Measurements from ENCODE around the gene CKS1B.

CKS1B gene

DNA sequence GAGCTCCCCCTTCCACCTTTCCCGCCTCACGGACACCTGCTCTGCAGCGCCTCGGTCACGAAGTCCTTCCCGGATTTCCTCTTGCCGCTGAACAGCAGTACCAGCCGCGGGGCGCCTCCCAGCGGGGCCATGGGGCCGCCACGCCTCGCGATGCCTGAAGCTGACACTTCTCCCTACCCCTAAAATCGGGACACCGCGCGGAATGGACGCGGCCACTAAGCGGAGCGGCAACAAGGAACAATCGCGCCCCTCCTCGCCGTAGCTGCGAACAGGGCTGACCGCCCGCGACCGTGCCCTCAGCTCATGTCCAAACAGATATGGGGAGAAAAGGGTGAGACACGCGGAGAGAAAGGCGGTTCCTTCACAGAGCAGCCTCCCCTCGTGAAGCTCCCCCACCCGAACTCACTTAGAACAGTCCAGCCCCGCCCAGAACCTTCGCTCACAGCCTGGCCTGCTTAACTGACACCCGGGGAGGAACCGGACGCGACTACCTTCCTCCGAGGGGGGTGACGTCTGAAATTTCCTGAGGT lies 37.9 kb upstream of the CKS1B start, which contains the start of gene PMVK:
Gene PMVK (minus strand): TSS at position 165 of the 530 bp plus-strand sequence. CDS start 34 bp downstream, at position 131.
- FAIRE-seq = no peak

DNA sequence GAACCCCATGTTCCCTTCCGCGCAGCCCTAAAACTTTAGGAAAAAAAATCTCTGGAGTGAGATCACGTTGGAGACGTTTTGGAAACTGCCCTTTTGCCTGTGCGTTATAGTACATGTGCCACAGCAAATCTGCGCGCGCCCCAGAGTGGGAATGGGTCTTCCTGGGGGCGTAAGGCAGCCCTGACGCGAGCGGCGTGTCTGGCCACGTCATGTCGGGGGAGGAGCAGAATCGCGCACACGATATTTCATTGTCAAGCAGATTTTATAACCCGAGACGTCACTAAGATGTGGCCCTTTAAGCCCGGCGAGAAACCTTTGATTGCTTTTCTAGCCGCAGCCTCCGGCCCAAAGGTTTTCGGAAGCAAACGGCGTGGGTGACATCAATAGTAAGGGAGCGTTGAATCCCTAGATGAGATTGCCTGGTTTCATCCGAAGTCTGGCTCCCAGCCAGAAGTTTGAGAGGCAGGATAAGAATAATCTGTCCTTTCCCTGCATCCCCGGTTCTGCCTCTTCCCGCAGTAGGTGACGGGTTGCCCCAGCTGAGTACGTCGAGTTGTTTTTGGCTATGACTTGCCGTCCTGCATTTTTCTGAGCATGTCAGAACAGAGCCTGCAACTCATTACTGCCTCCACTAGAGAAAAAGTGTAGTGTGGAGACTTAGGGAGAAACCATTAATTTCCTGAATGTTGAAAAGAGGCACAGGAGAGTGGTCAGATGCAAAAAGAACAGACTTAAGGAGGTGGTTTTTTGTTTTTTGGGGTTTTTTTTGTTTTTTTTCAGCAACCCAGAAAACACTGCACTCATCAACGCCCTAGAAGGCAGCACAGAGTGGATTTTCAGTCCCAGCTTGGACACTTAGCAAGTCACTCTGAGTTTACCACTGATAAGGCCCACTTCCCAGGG lies 37.1 kb upstream of the CKS1B start:
- FAIRE-seq (no peak), DNase-seq (ENCODE audit: insufficient read length, low spot score) (peak; percentile 93)
- TF ChIP-seq, protein P1, sequence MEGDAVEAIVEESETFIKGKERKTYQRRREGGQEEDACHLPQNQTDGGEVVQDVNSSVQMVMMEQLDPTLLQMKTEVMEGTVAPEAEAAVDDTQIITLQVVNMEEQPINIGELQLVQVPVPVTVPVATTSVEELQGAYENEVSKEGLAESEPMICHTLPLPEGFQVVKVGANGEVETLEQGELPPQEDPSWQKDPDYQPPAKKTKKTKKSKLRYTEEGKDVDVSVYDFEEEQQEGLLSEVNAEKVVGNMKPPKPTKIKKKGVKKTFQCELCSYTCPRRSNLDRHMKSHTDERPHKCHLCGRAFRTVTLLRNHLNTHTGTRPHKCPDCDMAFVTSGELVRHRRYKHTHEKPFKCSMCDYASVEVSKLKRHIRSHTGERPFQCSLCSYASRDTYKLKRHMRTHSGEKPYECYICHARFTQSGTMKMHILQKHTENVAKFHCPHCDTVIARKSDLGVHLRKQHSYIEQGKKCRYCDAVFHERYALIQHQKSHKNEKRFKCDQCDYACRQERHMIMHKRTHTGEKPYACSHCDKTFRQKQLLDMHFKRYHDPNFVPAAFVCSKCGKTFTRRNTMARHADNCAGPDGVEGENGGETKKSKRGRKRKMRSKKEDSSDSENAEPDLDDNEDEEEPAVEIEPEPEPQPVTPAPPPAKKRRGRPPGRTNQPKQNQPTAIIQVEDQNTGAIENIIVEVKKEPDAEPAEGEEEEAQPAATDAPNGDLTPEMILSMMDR (IDR thresholded peaks at IDR 0.05; ENCODE audit: insufficient read depth, missing control alignments) = peak; percentile 3

More for the DNA sequence above, 37.9 kb upstream of the CKS1B start, which contains the start of gene PMVK:
- TF ChIP-seq, protein P1 (IDR thresholded peaks at IDR 0.05; ENCODE audit: insufficient read depth, missing control alignments) = peak; percentile 45
- DNase-seq (ENCODE audit: insufficient read length, low spot score) = peak; percentile 99

DNA sequence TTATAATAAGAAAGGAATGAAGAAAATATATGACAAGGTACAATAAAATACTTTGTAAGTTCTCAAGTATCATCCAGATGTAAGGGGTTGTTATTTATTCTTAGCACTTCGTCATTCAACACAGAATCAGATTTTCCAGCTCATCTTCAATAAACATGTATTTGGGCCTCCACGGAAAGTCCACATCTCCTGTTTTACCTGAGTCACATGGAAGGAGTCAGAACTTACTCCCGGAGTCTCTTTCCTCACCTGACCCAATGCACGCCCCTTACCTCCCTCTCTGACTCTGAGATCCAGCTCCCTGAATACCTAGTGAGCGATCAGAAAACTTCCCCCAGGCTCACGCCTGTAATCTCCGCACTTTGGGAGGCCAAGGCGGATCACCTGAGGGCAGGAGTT lies 36.5 kb upstream of the CKS1B start:
- FAIRE-seq = no peak
- TF ChIP-seq, protein P1 (IDR thresholded peaks at IDR 0.05; ENCODE audit: insufficient read depth, missing control alignments) = no peak
- DNase-seq (ENCODE audit: insufficient read length, low spot score) = no peak

DNA sequence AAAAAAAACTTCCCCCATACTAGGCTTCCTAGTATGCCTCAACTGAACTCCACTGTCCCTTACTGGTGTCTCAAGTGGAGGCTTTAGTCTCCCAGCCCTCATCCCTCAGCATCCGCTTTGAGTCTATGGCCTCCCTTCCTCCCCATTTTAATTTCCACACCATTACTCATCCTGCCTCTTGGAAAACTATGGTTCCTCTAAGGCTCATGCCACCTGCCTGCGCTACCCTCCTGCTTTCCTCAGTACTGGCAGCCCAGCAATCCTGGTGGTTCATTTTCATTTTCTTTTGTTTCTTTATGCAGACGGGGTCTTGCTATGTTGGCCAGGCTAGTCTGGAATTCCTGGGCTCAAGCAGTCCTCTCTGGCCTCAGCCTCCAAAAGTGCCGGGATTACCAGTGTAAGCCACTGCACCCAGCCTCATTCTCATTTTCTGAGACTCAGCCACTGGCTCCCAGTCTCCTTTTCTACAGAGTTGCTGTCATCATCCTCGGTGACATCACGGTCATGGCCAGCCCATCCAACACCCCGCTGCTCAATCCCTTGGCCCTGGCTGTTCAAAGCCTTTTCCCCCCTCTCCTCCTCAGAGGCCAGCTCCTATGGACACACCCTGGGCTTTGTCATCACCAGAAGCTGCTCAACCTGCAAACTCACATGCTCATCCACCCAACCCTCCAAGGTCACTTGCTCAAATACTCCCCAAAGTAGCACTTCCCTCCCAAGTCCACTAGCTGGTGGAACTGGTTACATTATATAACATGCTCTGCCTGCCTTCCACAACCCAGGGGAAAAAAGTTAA lies 35.7 kb upstream of the CKS1B start:
- FAIRE-seq (no peak), DNase-seq (ENCODE audit: insufficient read length, low spot score) (no peak)
- TF ChIP-seq, protein P1 (IDR thresholded peaks at IDR 0.05; ENCODE audit: insufficient read depth, missing control alignments) = no peak

DNA sequence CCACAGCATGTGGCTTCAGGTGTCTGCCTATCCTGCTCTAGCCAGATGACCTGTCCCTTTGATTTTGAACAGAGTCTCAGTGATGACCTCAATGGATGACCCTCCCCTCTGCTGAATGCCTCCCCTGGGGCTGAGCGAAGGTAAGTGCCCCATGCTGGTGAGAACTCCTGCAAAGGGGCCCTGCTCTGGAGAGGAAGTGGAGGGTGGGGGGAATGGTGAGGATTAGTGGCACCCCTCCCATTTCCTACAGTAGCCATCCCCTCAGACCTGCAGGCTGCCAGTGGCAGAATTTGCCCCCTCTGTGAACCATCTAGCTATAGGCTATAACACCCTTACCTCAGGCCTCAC lies 34.3 kb upstream of the CKS1B start:
- FAIRE-seq (no peak), DNase-seq (ENCODE audit: insufficient read length, low spot score) (no peak)
- TF ChIP-seq, protein P1 (IDR thresholded peaks at IDR 0.05; ENCODE audit: insufficient read depth, missing control alignments) = no peak

DNA sequence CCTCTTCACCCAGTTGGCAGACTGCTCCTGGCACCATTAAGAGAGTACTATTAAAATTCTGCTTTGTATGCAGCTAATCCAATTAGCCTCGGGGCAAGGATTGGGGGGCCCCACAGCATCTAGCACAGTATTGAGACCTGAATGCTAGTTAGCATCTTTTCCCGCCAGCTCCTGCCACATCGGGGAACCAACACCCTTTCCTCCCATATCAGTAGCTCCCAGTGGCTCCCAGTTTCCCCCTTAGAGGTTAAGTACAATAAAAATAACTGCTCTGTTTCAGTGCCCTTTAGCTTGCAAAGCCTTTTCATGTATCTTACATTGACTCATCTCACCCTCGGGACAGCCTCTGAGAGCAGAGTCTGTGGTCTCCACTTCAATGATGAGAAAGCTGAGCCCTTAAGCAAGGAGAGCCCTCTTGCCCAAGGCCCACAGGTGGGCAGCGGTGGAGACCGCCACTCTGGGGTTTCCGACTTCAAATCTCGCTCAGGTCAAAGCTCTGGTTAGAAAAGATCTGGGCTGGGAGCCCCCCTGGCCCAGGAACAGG lies 33.8 kb upstream of the CKS1B start:
- no peak for DNase-seq (ENCODE audit: insufficient read length, low spot score)
- FAIRE-seq = no peak
- TF ChIP-seq, protein P1 (IDR thresholded peaks at IDR 0.05; ENCODE audit: insufficient read depth, missing control alignments) = no peak

All from D721Med (cell line).